ENCODE measurements around the gene CBX5.
A peak's percentile ranks its signal among the peaks of the same experiment; 100 is the strongest.

CBX5 gene

GRCh38 chr12:54220567-54220966 is 59.4 kb downstream of the CBX5 start:
- no peak overlapping the region for H2AFZ ChIP-seq (ENCODE audit: low read length)
- H3K4me2 ChIP-seq (ENCODE audit: low read length): no peak overlapping the region
- no peaks in the 10 kb centered on the region for H3K36me3 ChIP-seq (ENCODE audit: insufficient read depth, low read length)
- no peaks in the 10 kb centered on the region for H4K20me1 ChIP-seq (ENCODE audit: insufficient read depth, low read length)
- H3K9ac ChIP-seq (ENCODE audit: low read length): no peak overlapping the region
- H3F3A ChIP-seq (ENCODE audit: insufficient read depth, low read length): 0 out of 2 replicates have a peak, but pooled peaks cover 8% of the 10 kb centered on the region
- TF ChIP-seq EZH2 (IDR thresholded peaks at IDR 0.05; ENCODE audit: borderline replicate concordance, low read length): no peak
- no peak for TF ChIP-seq CTCF (IDR thresholded peaks at IDR 0.05; ENCODE audit: low read length)
- H3K4me1 ChIP-seq (ENCODE audit: insufficient read depth, low read length, severe bottlenecking): peaks cover 27% of the 10 kb centered on the region
- no peaks in the 10 kb centered on the region for H3K9me2 ChIP-seq (ENCODE audit: low read depth, low read length)
- no peaks in the 10 kb centered on the region for H3K9me3 ChIP-seq (ENCODE audit: low read length)
- H3K79me2 ChIP-seq (ENCODE audit: insufficient read depth, low read length): no peaks in the 10 kb centered on the region
- H3K27ac ChIP-seq (ENCODE audit: low read depth, low read length, poor library complexity, severe bottlenecking): no peak overlapping the region
- no peaks in the 10 kb centered on the region for H3K27me3 ChIP-seq (ENCODE audit: insufficient read depth, low read length)
- H3K4me3 ChIP-seq (ENCODE audit: low read depth, low read length, poor library complexity, severe bottlenecking): no peak overlapping the region

GRCh38 chr12:54220092-54220557 is 59.8 kb downstream of the CBX5 start:
- Histone ChIP-seq H3K4me3 (ENCODE audit: low read depth, low read length, poor library complexity, severe bottlenecking) (peak overlapping the region; percentile 17), H3K9ac (ENCODE audit: low read length) (no peak overlapping the region), H3K4me2 (ENCODE audit: low read length) (no peak overlapping the region), H3F3A (ENCODE audit: insufficient read depth, low read length) (0 out of 2 replicates have a peak, but pooled peaks cover 8% of the 10 kb centered on the region), H3K4me1 (ENCODE audit: insufficient read depth, low read length, severe bottlenecking) (peaks cover 31% of the 10 kb centered on the region), H3K27me3 (ENCODE audit: insufficient read depth, low read length) (no peaks in the 10 kb centered on the region), H4K20me1 (ENCODE audit: insufficient read depth, low read length) (no peaks in the 10 kb centered on the region), H3K27ac (ENCODE audit: low read depth, low read length, poor library complexity, severe bottlenecking) (no peak overlapping the region), H3K9me3 (ENCODE audit: low read length) (no peaks in the 10 kb centered on the region), H3K9me2 (ENCODE audit: low read depth, low read length) (no peaks in the 10 kb centered on the region), H2AFZ (ENCODE audit: low read length) (no peak overlapping the region), H3K79me2 (ENCODE audit: insufficient read depth, low read length) (no peaks in the 10 kb centered on the region), H3K36me3 (ENCODE audit: insufficient read depth, low read length) (no peaks in the 10 kb centered on the region)
- peak; percentile 80 for TF ChIP-seq CTCF (IDR thresholded peaks at IDR 0.05; ENCODE audit: low read length)
- no peak for TF ChIP-seq EZH2 (IDR thresholded peaks at IDR 0.05; ENCODE audit: borderline replicate concordance, low read length)

GRCh38 chr12:54217774-54218241 is 62.1 kb downstream of the CBX5 start:
- H3K79me2 ChIP-seq (ENCODE audit: insufficient read depth, low read length): no peaks in the 10 kb centered on the region
- peak overlapping the region; percentile 78 for H3K4me2 ChIP-seq (ENCODE audit: low read length)
- no peaks in the 10 kb centered on the region for H3K9me3 ChIP-seq (ENCODE audit: low read length)
- H3K27me3 ChIP-seq (ENCODE audit: insufficient read depth, low read length): no peaks in the 10 kb centered on the region
- H3K9ac ChIP-seq (ENCODE audit: low read length): peak overlapping the region; percentile 52
- no peaks in the 10 kb centered on the region for H3K36me3 ChIP-seq (ENCODE audit: insufficient read depth, low read length)
- H3K4me1 ChIP-seq (ENCODE audit: insufficient read depth, low read length, severe bottlenecking): peaks cover 38% of the 10 kb centered on the region
- H4K20me1 ChIP-seq (ENCODE audit: insufficient read depth, low read length): no peaks in the 10 kb centered on the region
- H3F3A ChIP-seq (ENCODE audit: insufficient read depth, low read length): 0 out of 2 replicates have a peak, but pooled peaks cover 8% of the 10 kb centered on the region
- no peak for TF ChIP-seq CTCF (IDR thresholded peaks at IDR 0.05; ENCODE audit: low read length)
- TF ChIP-seq EZH2 (IDR thresholded peaks at IDR 0.05; ENCODE audit: borderline replicate concordance, low read length): no peak
- H3K4me3 ChIP-seq (ENCODE audit: low read depth, low read length, poor library complexity, severe bottlenecking): peak overlapping the region; percentile 54
- H3K9me2 ChIP-seq (ENCODE audit: low read depth, low read length): no peaks in the 10 kb centered on the region
- H3K27ac ChIP-seq (ENCODE audit: low read depth, low read length, poor library complexity, severe bottlenecking): peak overlapping the region; percentile 37
- no peak overlapping the region for H2AFZ ChIP-seq (ENCODE audit: low read length)
